GM12878 (cell line): ENCODE results near the gene LCN1. TPM values are rescaled to one million over a fixed set of nuclear protein-coding genes. Genes with fewer than 3 reads are reported as not detected.
A peak's percentile ranks its signal among the peaks of the same experiment; 100 is the strongest.

ENCODE experiments used
- DPF2 ChIP-seq: fragments of 450-650 bp; IDR thresholded peaks from 2 replicates; pipeline ENCODE4 v1.6.1; 2017; ENCODE audit warnings: mild to moderate bottlenecking
- EZH2 ChIP-seq: IDR thresholded peaks from 2 replicates; pipeline ENCODE4 v1.6.1; 2012; ENCODE audit warnings: low read depth, mild to moderate bottlenecking, control low read depth, inconsistent platforms, low read length, borderline replicate concordance; ENCODE audit not compliant: control insufficient read depth
- IKZF1 ChIP-seq: fragments of 450-650 bp; conservative IDR thresholded peaks from 2 replicates; pipeline ENCODE4 v1.6.1; 2017; ENCODE audit warnings: antibody characterized with exemption, mild to moderate bottlenecking
- NR2F1 ChIP-seq: fragments of 450-650 bp; conservative IDR thresholded peaks from 2 replicates; pipeline ENCODE4 v1.6.1; 2017; ENCODE audit warnings: mild to moderate bottlenecking
- POU2F2 ChIP-seq: IDR thresholded peaks from 3 replicates; pipeline ENCODE4 v1.6.1; 2011; ENCODE audit warnings: low read depth, mild to moderate bottlenecking, low read length, borderline replicate concordance
- SP1 ChIP-seq: IDR thresholded peaks from one replicate; pipeline ENCODE4 v1.6.1; 2011; ENCODE audit warnings: low read depth, low read length
- TAF1 ChIP-seq: IDR thresholded peaks from 2 replicates; pipeline ENCODE4 v1.6.1; 2011; ENCODE audit warnings: mild to moderate bottlenecking, low read depth, low read length, borderline replicate concordance
- ZNF24 ChIP-seq: fragments of 450-650 bp; IDR thresholded peaks from 2 replicates; pipeline ENCODE4 v1.6.1; 2017; ENCODE audit warnings: antibody characterized with exemption, mild to moderate bottlenecking
- polyA plus RNA-seq, 11 experiments: library from polyadenylated mRNA; depleted of rRNA in 4 of 11; unstranded in 6 of 11; stranded (reverse) in 5 of 11; fragments of >200 nt; fragmentation: Nextera tagmentation in 4 of 11; fragmentation: Illumina TruSeq in 1 of 11; extraction: Ambion mirVana in 4 of 11; extraction: Trizol in 1 of 11; gene quantifications; 1 replicate in 1 of 11; 2 replicates in 10 of 11; pipeline versions ENCODE4 v1.2.1 to v1.2.3, GENCODE V29; 2011 to 2016; ENCODE audit warnings: inconsistent platforms in 2 of 11, missing spikeins in 2 of 11, low read depth in 1 of 11
- total RNA-seq, 4 experiments: library from RNA; depleted of rRNA in 3 of 4; stranded (reverse); fragments of >200 nt in 3 of 4; fragmentation: Illumina TruSeq in 1 of 4; extraction: Trizol in 1 of 4; gene quantifications; 2 replicates each; pipeline versions ENCODE4 v1.2.1 to v1.2.3, GENCODE V29; 2013 to 2021
- TF ChIP-seq, protein P1 (sequence below): IDR thresholded peaks from 2 replicates; pipeline ENCODE4 v1.6.1; 2012; ENCODE audit warnings: low read depth, low read length, improper control_type of control experiment
- TF ChIP-seq, protein P2 (sequence below): IDR thresholded peaks from 2 replicates; pipeline ENCODE4 v1.6.1; 2012; ENCODE audit warnings: low read length, inconsistent platforms
- TF ChIP-seq, protein P3 (sequence below): IDR thresholded peaks from 2 replicates; pipeline ENCODE4 v1.6.1; 2011; ENCODE audit warnings: low read depth, low read length, improper control_type of control experiment, borderline replicate concordance
- TF ChIP-seq, protein P4 (sequence below): fragments of 450-650 bp; conservative IDR thresholded peaks from 2 replicates; pipeline ENCODE4 v1.6.1; 2017; ENCODE audit warnings: mild to moderate bottlenecking, moderate library complexity

Gene LCN1
- total and polyA plus RNA-seq, 10 of the 15 experiments (the other 5 are each of a cell fraction or from before 2014, with no cell fraction given) = not detected

DNA sequence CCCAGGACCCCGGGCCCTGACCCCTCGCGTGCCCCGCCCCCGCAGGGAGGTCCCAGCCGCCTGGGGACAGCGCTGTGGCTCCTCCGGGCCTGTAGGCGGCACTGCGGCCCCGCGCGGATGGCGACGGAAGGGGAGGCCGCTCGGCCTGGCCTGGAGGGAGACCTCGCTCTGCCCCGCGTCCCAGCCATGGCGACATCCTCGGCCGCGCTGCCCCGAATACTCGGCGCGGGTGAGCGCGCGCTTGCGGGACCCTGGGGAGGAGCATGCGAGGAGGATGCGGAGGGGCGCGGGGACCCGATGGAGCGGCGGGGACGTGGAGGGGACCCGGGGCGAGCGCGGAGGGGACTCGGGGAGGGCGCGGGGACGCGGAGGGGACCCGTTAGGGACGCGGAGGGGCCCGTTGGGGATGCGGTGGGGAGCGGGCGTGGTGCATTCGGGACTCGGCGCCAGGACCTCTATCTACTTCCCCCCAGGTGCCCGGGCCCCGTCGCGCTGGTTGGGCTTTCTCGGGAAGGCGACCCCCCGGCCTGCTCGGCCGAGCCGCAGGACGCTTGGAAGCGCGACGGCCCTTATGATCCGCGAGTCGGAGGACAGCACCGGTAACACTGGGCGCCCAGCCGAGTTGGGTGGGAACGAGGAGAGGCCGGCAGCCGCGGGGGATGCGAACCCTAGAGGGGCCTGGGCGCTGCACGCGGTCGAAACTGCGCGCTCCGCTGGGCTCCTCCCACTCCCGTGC lies 20.5 kb upstream of the LCN1 start, which contains the start of gene MRPS2 (continued):
- TF ChIP-seq, protein P1, sequence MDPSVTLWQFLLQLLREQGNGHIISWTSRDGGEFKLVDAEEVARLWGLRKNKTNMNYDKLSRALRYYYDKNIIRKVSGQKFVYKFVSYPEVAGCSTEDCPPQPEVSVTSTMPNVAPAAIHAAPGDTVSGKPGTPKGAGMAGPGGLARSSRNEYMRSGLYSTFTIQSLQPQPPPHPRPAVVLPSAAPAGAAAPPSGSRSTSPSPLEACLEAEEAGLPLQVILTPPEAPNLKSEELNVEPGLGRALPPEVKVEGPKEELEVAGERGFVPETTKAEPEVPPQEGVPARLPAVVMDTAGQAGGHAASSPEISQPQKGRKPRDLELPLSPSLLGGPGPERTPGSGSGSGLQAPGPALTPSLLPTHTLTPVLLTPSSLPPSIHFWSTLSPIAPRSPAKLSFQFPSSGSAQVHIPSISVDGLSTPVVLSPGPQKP = peak; percentile 44; the same call in 1 of the 2 replicates
- TF ChIP-seq DPF2 (0 out of 2 replicates have a peak, but pooled peaks have one; percentile 21), NR2F1 (peak; percentile 92), EZH2 (no peak), IKZF1 (peak; percentile 55), SP1 (peak; percentile 56), ZNF24 (peak; percentile 38; the same call in 1 of the 2 replicates), TAF1 (peak; percentile 91), POU2F2 (peak; percentile 36; the same call in 1 of the 3 replicates)
- TF ChIP-seq, protein P2, sequence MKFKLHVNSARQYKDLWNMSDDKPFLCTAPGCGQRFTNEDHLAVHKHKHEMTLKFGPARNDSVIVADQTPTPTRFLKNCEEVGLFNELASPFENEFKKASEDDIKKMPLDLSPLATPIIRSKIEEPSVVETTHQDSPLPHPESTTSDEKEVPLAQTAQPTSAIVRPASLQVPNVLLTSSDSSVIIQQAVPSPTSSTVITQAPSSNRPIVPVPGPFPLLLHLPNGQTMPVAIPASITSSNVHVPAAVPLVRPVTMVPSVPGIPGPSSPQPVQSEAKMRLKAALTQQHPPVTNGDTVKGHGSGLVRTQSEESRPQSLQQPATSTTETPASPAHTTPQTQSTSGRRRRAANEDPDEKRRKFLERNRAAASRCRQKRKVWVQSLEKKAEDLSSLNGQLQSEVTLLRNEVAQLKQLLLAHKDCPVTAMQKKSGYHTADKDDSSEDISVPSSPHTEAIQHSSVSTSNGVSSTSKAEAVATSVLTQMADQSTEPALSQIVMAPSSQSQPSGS = no peak
- TF ChIP-seq, protein P3, sequence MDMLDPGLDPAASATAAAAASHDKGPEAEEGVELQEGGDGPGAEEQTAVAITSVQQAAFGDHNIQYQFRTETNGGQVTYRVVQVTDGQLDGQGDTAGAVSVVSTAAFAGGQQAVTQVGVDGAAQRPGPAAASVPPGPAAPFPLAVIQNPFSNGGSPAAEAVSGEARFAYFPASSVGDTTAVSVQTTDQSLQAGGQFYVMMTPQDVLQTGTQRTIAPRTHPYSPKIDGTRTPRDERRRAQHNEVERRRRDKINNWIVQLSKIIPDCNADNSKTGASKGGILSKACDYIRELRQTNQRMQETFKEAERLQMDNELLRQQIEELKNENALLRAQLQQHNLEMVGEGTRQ = no peak
- TF ChIP-seq, protein P4, sequence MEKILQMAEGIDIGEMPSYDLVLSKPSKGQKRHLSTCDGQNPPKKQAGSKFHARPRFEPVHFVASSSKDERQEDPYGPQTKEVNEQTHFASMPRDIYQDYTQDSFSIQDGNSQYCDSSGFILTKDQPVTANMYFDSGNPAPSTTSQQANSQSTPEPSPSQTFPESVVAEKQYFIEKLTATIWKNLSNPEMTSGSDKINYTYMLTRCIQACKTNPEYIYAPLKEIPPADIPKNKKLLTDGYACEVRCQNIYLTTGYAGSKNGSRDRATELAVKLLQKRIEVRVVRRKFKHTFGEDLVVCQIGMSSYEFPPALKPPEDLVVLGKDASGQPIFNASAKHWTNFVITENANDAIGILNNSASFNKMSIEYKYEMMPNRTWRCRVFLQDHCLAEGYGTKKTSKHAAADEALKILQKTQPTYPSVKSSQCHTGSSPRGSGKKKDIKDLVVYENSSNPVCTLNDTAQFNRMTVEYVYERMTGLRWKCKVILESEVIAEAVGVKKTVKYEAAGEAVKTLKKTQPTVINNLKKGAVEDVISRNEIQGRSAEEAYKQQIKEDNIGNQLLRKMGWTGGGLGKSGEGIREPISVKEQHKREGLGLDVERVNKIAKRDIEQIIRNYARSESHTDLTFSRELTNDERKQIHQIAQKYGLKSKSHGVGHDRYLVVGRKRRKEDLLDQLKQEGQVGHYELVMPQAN = peak; percentile 29
